Hepatocyte (in vitro differentiated cells): ENCODE results near the gene MUC6. TPM values are rescaled to one million over a fixed set of nuclear protein-coding genes. Genes with fewer than 3 reads are reported as not detected.

Source experiments
- DNase-seq: peaks from one replicate; pipeline ENCODE4 v3.0.0-alpha.2; 2016; ENCODE audit warnings: low spot score
- H2AFZ ChIP-seq: fragments of 200-600 bp; sonication (generic); 2 replicates; pipeline ENCODE4 v1.6.0; 2016; ENCODE audit warnings: antibody characterized with exemption, mild to moderate bottlenecking
- H3K27ac ChIP-seq: fragments of 200-600 bp; sonication (generic); 2 replicates; pipeline ENCODE4 v1.5.1; 2016; ENCODE audit warnings: mild to moderate bottlenecking
- H3K27me3 ChIP-seq: fragments of 200-600 bp; sonication (generic); 2 replicates; pipeline ENCODE4 v1.6.1; 2016
- H3K36me3 ChIP-seq: fragments of 200-600 bp; sonication (generic); replicated peaks from 2 replicates; pipeline ENCODE4 v1.5.1; 2016; ENCODE audit warnings: low read depth; ENCODE audit not compliant: insufficient read depth
- H3K4me1 ChIP-seq: fragments of 200-600 bp; sonication (generic); 2 replicates; pipeline ENCODE4 v1.5.1; 2016; ENCODE audit warnings: mild to moderate bottlenecking, moderate library complexity; ENCODE audit not compliant: insufficient read depth
- H3K4me2 ChIP-seq: fragments of 200-600 bp; sonication (generic); 2 replicates; pipeline ENCODE4 v1.6.0; 2016
- H3K4me3 ChIP-seq: fragments of 200-600 bp; sonication (generic); 2 replicates; pipeline ENCODE4 v1.5.1; 2016; ENCODE audit warnings: mild to moderate bottlenecking
- H3K79me2 ChIP-seq: fragments of 200-600 bp; sonication (generic); 2 replicates; pipeline ENCODE4 v1.6.0; 2017; ENCODE audit warnings: mild to moderate bottlenecking
- H3K9me2 ChIP-seq: fragments of 200-600 bp; sonication (generic); replicated peaks from 2 replicates; pipeline ENCODE4 v1.6.0; 2017; ENCODE audit warnings: mild to moderate bottlenecking; ENCODE audit not compliant: insufficient read depth
- H3K9me3 ChIP-seq: fragments of 200-600 bp; sonication (generic); 2 replicates; pipeline ENCODE4 v1.5.1; 2016; ENCODE audit warnings: low read depth, mild to moderate bottlenecking
- H4K20me1 ChIP-seq: fragments of 200-600 bp; sonication (generic); 2 replicates; pipeline ENCODE4 v1.6.0; 2016; ENCODE audit warnings: mild to moderate bottlenecking; ENCODE audit not compliant: insufficient read depth, poor library complexity, severe bottlenecking
- CTCF ChIP-seq: fragments of 200-600 bp; sonication (generic); IDR thresholded peaks from 2 replicates; pipeline ENCODE4 v1.5.1; 2016; ENCODE audit warnings: antibody characterized with exemption, mild to moderate bottlenecking; ENCODE audit not compliant: poor library complexity
- EZH2 ChIP-seq: fragments of 200-600 bp; sonication (generic); IDR thresholded peaks from 2 replicates; pipeline ENCODE4 v1.6.1; 2016; ENCODE audit warnings: antibody characterized with exemption, mild to moderate bottlenecking, borderline replicate concordance
- EZH2phosphoT487 ChIP-seq: fragments of 200-600 bp; sonication (generic); IDR thresholded peaks from one replicate; pipeline ENCODE4 v1.6.1; 2018; ENCODE audit warnings: antibody characterized with exemption, mild to moderate bottlenecking, low read depth, moderate library complexity; ENCODE audit not compliant: unreplicated experiment, severe bottlenecking
- WGBS: methylation state at CpG from one replicate; pipeline ENCODE4 v1.1.6; 2016; ENCODE audit warnings: low lambda C conversion rate; ENCODE audit errors: missing lambda C conversion rate; 5-methylcytosine and 5-hydroxymethylcytosine counted together
- polyA plus RNA-seq: library from polyadenylated mRNA; unstranded; fragments of >200 nt; fragmentation: Nextera tagmentation; extraction: Ambion mirVana; gene quantifications from 2 replicates; pipeline ENCODE4 v1.2.1, GENCODE V29; 2016
- total RNA-seq: library from RNA; depleted of rRNA; stranded (reverse); fragments of >200 nt; gene quantifications from 2 replicates; pipeline ENCODE4 v1.2.3, GENCODE V29; 2014

MUC6 gene
- total and polyA plus RNA-seq, 2 experiments from 2014 or later = not detected

DNA sequence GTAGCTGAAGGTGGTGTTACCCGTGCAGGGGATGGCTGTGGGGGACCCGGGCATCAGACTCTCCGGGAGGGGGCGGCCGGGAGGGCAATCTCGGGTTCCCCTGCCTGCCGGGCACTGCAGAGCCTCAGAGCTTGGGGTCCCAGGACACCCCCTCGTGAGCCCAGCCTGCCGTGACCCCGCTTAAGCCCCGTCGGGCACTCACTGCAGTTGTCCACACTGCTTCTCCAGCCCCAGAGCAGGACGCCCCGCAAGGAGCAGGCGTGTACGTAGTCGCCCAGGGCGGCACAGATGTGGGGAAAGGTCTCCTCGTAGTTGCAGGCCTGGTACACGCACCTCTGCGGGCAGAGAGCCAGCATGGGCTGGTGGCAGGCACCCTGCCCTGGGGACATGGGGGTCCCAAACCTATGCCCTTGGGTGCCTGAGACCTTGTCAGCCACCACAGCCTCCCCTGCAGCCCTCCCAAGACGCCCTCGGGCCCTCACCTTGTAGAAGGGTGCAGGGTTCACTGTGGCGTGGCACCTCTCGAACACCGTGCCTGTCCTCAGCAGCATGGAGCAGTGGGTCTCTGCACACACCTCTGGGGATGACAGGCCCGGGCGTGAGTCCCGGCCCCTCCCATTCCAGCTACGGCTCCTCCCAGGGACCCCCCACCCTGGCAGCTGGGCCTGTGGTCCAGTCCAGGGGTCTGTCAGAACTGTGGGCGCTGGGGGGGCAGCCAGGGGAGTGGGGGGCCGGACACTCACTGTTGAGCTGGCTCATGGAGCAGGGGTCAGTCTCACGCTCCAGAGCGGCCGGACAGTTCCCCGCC is 8.8 kb downstream of the MUC6 start:
- no peaks in the 10 kb centered on the region for H3K79me2 ChIP-seq
- no peaks in the 10 kb centered on the region for H3K9me2 ChIP-seq
- no peaks in the 10 kb centered on the region for H3K27me3 ChIP-seq
- H3K36me3 ChIP-seq = no peaks in the 10 kb centered on the region
- no peak overlapping the region for H3K27ac ChIP-seq
- WGBS = 93% methylated on average over 25 of the region's 36 CpGs
- no peaks in the 10 kb centered on the region for H3K4me1 ChIP-seq
- H4K20me1 ChIP-seq = no peaks in the 10 kb centered on the region
- H3K4me3 ChIP-seq = no peak overlapping the region
- H3K4me2 ChIP-seq = no peak overlapping the region
- no peak overlapping the region for H2AFZ ChIP-seq
- no peaks in the 10 kb centered on the region for H3K9me3 ChIP-seq
- TF ChIP-seq EZH2 = no peak
- no peak for TF ChIP-seq CTCF
- TF ChIP-seq EZH2phosphoT487 = no peak
- DNase-seq = no peak

DNA sequence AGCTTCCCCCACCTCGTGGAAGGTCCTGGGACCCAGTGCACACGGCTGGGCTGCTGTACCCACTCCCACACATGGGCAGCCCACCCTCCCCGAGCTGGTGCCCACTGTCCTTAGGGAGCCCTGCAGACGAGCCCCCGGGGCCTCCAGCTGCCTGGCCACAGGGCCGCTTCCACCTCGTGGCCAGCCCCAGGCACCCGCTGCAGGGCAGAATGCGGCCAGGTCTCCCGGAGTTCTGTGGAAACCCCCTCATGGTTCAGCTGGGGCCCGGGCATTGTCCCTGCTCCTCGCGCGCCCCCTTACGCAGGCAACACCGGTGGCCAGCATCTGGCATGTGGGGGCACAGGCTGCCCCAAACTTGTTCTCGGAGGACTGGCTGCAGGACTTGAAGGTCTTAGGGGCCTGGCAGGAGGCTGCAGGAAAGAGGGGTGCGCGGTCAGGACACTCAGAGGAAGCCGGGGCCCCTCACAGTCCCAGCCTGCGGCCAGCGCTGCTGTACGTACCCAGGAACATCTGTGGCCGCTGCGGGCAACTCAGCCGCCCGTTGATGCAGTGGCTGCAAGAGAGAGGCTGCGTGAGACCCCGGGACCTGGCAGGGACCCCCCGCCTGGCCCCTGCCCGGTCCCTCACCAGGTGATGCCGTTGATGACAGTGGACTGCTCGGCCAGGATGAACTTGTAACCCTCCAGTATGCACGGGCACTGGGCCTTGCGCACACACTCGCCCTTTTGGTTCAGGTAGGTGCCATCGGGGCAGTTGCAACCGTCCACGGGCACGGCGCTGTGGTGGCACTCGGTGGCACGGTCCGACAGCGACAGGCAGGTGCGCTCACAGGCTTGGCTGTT is 9.7 kb downstream of the MUC6 start:
- Histone ChIP-seq H4K20me1 (no peaks in the 10 kb centered on the region), H3K9me2 (no peaks in the 10 kb centered on the region), H3K36me3 (no peaks in the 10 kb centered on the region), H3K4me1 (no peaks in the 10 kb centered on the region), H3K27ac (no peak overlapping the region), H3K79me2 (no peaks in the 10 kb centered on the region), H3K27me3 (no peaks in the 10 kb centered on the region), H3K4me3 (no peak overlapping the region), H3K9me3 (no peaks in the 10 kb centered on the region), H2AFZ (no peak overlapping the region), H3K4me2 (no peak overlapping the region)
- no peak for TF ChIP-seq EZH2phosphoT487
- TF ChIP-seq CTCF = no peak
- TF ChIP-seq EZH2 = no peak
- no peak for DNase-seq
- WGBS = 92% methylated on average over 34 of the region's 46 CpGs

- H3K36me3 ChIP-seq = no peaks in the 10 kb centered on the region
- TF ChIP-seq EZH2 = no peak
- TF ChIP-seq EZH2phosphoT487 = no peak
- no peak for TF ChIP-seq CTCF
- H3K79me2 ChIP-seq = no peaks in the 10 kb centered on the region
- H3K9me3 ChIP-seq = no peaks in the 10 kb centered on the region
- H4K20me1 ChIP-seq = no peaks in the 10 kb centered on the region
- H3K27me3 ChIP-seq = no peaks in the 10 kb centered on the region
- WGBS = 93% methylated on average over 13 of the region's 14 CpGs
- no peak overlapping the region for H3K4me3 ChIP-seq
- no peak overlapping the region for H3K27ac ChIP-seq
- no peak overlapping the region for H3K4me2 ChIP-seq
- H2AFZ ChIP-seq = no peak overlapping the region
- H3K9me2 ChIP-seq = no peaks in the 10 kb centered on the region
- no peak for DNase-seq
- H3K4me1 ChIP-seq = no peaks in the 10 kb centered on the region
Measured at GRCh38 chr11:1026163-1026450, 10.4 kb downstream of the MUC6 start.
